ENCODE measurements around the gene FUT4. TPM values are rescaled to one million over a fixed set of nuclear protein-coding genes. Genes with fewer than 3 reads are reported as not detected.

Gene FUT4
- total and polyA plus RNA-seq, 12 donors: 0.51 to 3.4 (median 1.5) TPM

DNA sequence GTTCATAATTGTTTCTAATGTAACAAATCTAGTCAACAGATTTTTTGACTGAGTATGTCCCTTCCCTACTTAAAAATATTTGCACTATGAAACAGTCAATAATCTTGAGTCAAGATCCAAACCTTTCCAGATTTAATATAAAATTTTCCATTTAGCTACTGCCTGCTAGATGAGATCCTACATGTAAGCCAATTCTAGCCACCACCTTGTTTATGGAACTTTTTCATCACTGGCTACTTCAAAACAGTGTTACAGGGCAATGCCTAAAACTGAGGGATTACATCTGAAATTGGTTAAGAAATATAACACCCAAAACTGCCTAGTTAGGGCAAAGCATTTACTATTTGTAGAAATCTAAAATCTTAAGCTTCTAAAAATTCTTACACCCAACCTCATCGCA, 10.5 kb upstream of the FUT4 start:
- TF ChIP-seq, protein P1, sequence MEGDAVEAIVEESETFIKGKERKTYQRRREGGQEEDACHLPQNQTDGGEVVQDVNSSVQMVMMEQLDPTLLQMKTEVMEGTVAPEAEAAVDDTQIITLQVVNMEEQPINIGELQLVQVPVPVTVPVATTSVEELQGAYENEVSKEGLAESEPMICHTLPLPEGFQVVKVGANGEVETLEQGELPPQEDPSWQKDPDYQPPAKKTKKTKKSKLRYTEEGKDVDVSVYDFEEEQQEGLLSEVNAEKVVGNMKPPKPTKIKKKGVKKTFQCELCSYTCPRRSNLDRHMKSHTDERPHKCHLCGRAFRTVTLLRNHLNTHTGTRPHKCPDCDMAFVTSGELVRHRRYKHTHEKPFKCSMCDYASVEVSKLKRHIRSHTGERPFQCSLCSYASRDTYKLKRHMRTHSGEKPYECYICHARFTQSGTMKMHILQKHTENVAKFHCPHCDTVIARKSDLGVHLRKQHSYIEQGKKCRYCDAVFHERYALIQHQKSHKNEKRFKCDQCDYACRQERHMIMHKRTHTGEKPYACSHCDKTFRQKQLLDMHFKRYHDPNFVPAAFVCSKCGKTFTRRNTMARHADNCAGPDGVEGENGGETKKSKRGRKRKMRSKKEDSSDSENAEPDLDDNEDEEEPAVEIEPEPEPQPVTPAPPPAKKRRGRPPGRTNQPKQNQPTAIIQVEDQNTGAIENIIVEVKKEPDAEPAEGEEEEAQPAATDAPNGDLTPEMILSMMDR (IDR thresholded peaks at IDR 0.05): no peak
- peaks cover 0 to 35% (median 3%) of the 10 kb centered on the region in 9 donors for H3K4me1 ChIP-seq
- H3K27ac ChIP-seq: peak overlapping the region in 5 of 10 donors; percentile 5 to 54 (median 51)
- intact Hi-C loops (cut with DNase I): no loop called here
- ATAC-seq: no peak
- H3K9me3 ChIP-seq: no peaks in the 10 kb centered on the region
- DNase-seq: no peak
- H3K4me3 ChIP-seq: no peak overlapping the region
- no peaks in the 10 kb centered on the region for H3K36me3 ChIP-seq
- no peaks in the 10 kb centered on the region for H3K27me3 ChIP-seq
- 62 to 83% methylated on average over 1 of the region's 1 CpG for WGBS, 2 donors

DNA sequence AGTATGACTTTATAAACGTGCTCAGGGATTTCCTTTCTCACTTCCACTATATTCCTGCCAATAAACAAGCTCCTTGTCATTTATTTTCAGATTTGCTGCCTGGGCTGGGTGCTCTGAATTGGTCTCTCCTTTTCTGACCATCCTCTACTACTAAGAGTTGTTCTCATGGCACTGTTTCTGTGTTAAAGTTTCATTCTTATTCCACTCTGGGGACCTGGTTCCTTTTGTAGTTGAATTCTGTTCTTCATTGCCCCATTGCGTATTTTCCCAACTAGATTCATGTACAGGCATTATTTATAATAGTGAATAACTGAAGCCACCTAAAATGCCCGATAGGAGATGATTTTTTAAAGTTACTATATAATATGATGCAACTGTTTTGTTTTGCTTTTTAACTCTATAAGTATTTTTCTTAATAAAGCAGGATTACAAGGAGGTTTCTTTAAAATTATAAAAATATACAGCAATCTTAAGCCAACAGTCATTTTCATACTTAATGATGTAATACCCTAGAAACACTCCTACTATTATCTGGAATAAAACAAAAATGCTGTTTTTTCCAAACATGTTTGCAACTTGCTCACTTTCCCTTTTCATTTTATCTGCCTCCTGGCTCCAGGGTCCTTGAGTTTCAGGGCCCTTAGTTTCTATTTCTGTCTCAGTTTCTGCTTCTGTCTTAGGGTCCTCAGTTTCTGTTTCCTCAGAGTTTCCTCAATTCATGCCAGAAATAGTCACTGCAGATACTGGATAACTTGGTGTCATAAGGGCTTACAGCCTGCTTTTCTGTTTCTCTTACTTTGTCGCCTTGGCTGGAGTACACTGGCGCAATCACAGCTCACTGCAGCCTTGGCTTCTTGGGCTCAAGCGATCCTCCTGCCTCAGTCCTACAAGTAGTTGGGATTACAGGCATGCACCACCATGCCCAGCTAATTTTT, 9.8 kb upstream of the FUT4 start:
- no peaks in the 10 kb centered on the region for H3K9me3 ChIP-seq
- 53 to 60% methylated on average over 6 of the region's 6 CpGs for WGBS, 2 donors
- H3K27me3 ChIP-seq: no peaks in the 10 kb centered on the region
- ATAC-seq (peak in 6 of 8 donors; percentile 42 to 78 (median 52)), DNase-seq (no peak)
- no peaks in the 10 kb centered on the region for H3K36me3 ChIP-seq
- H3K4me3 ChIP-seq: no peak overlapping the region
- H3K27ac ChIP-seq: peak overlapping the region in 8 of 10 donors; percentile 5 to 55 (median 50)
- TF ChIP-seq, protein P1 (IDR thresholded peaks at IDR 0.05): no peak
- peaks cover 0 to 35% (median 3%) of the 10 kb centered on the region in 9 donors for H3K4me1 ChIP-seq
- intact Hi-C loops (cut with DNase I): no loop called here

DNA sequence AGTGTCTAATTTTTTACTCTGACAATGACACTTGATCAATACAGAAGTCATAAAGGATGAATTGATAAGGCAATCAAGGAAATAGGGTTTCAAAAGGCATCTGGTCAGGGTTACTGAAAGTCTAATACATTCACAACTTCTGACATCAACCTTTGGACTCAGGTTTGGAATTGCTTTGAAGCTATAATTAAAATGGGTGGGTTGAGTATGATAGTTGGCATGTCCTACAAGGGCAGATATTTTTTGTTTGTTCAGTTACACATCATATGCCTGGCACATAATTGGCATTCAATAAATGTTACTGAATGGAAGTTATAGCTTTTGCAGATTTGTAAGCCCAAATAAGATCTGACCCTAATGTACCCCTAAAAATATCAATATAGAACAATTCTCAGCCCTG, 7.3 kb upstream of the FUT4 start:
- H3K9me3 ChIP-seq: no peaks in the 10 kb centered on the region
- ATAC-seq (peak in 1 of 8 donors; percentile 39), DNase-seq (no peak)
- H3K36me3 ChIP-seq: no peaks in the 10 kb centered on the region
- no peak overlapping the region for H3K27ac ChIP-seq
- H3K27me3 ChIP-seq: no peaks in the 10 kb centered on the region
- no peak overlapping the region for H3K4me3 ChIP-seq
- H3K4me1 ChIP-seq: peaks cover 0 to 35% (median 3%) of the 10 kb centered on the region in 9 donors
- TF ChIP-seq, protein P1 (IDR thresholded peaks at IDR 0.05): no peak
- intact Hi-C loops (cut with DNase I): no loop called here

DNA sequence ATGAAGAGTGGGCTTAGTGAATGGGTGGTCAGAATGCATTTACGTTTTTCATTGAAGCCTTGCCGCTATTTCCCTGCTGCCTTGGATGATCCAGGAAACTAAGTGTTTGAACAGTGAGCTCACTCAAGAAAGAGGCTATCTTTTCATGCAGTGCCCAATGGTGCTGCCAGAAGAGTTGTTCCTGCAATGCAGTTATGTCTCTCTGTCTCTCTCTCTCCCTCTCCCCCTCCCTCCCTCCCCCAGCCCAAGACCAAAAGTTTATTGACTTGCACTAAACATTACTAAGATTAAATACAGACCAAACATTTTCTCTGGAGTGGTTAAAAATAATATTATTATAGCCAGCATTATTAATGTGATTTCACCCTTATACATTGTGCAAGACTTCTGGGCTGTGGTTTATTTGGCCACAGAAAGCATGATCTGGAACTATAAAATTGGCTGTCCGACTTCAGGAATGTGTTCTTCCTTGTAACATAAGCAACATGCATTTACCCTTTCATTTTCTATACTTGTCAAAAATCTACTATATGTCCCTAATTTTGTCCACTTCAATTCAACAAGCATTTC, 6.6 kb upstream of the FUT4 start:
- H3K9me3 ChIP-seq: no peaks in the 10 kb centered on the region
- no peak for DNase-seq
- H3K36me3 ChIP-seq: no peaks in the 10 kb centered on the region
- ATAC-seq: no peak
- H3K4me3 ChIP-seq: no peak overlapping the region
- TF ChIP-seq, protein P1 (IDR thresholded peaks at IDR 0.05): no peak
- 59% methylated on average over 3 of the region's 3 CpGs for WGBS, 2 donors
- intact Hi-C loops (cut with DNase I): no loop called here
- H3K27me3 ChIP-seq: no peaks in the 10 kb centered on the region
- H3K27ac ChIP-seq: no peak overlapping the region
- H3K4me1 ChIP-seq: peaks cover 0 to 35% (median 3%) of the 10 kb centered on the region in 9 donors

All from heart right ventricle (tissue), 16 donors.